ENCODE results near the gene SOCS1.

GRCh38 chr16:11245988-11246387 lies 10.0 kb downstream of the SOCS1 start:
- TF ChIP-seq, protein P1, sequence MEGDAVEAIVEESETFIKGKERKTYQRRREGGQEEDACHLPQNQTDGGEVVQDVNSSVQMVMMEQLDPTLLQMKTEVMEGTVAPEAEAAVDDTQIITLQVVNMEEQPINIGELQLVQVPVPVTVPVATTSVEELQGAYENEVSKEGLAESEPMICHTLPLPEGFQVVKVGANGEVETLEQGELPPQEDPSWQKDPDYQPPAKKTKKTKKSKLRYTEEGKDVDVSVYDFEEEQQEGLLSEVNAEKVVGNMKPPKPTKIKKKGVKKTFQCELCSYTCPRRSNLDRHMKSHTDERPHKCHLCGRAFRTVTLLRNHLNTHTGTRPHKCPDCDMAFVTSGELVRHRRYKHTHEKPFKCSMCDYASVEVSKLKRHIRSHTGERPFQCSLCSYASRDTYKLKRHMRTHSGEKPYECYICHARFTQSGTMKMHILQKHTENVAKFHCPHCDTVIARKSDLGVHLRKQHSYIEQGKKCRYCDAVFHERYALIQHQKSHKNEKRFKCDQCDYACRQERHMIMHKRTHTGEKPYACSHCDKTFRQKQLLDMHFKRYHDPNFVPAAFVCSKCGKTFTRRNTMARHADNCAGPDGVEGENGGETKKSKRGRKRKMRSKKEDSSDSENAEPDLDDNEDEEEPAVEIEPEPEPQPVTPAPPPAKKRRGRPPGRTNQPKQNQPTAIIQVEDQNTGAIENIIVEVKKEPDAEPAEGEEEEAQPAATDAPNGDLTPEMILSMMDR (IDR thresholded peaks at IDR 0.05): no peak
- no peak for TF ChIP-seq POLR2A (IDR thresholded peaks at IDR 0.05)
